Occipital lobe (tissue), 2 donors: ENCODE data around the gene GTF3C5. TPM values are rescaled to one million over a fixed set of nuclear protein-coding genes. Genes with fewer than 3 reads are reported as not detected.
"Not testable (repeated sequence)": the region's sequence is repeated elsewhere in the genome, so short reads cannot be mapped to it uniquely, and the experiment has no call there.

ENCODE experiments used
- DNase-seq: peaks from one replicate; lab custom pipeline; 2025; lab: John Stamatoyannopoulos, UW
- total RNA-seq: library from RNA; depleted of rRNA; stranded (reverse); fragments of >200 nt; gene quantifications from one replicate; pipeline ENCODE4 v1.2.3, GENCODE V29; 2014

The GTF3C5 gene
- total RNA-seq, 1 donor from 2014 or later, result 29.2 TPM

- not testable (repeated sequence) for DNase-seq
These were observed 37.6 kb downstream of the GTF3C5 start for GRCh38 chr9:133068431-133068830.

- DNase-seq, result not testable (repeated sequence)
These were observed 39.7 kb downstream of the GTF3C5 start for GRCh38 chr9:133070500-133070961.

GRCh38 chr9:133070985-133071384 is 40.2 kb downstream of the GTF3C5 start:
- DNase-seq, result not testable (repeated sequence)

- DNase-seq, result no peak
These were observed 40.8 kb downstream of the GTF3C5 start for GRCh38 chr9:133071484-133072150.

- DNase-seq, result not testable (repeated sequence)
These were observed 41.4 kb downstream of the GTF3C5 start for GRCh38 chr9:133072210-133072609.

GRCh38 chr9:133073086-133074014 is 42.6 kb downstream of the GTF3C5 start:
- DNase-seq, result no peak

GRCh38 chr9:133074111-133074651 is 43.4 kb downstream of the GTF3C5 start:
- DNase-seq, result no peak

GRCh38 chr9:133075925-133076630 is 45.3 kb downstream of the GTF3C5 start:
- no peak for DNase-seq

GRCh38 chr9:133076691-133077090 is 45.9 kb downstream of the GTF3C5 start:
- no peak for DNase-seq

GRCh38 chr9:133078486-133078885 is 47.7 kb downstream of the GTF3C5 start:
- no peak for DNase-seq

GRCh38 chr9:133080161-133080560 is 49.4 kb downstream of the GTF3C5 start:
- DNase-seq, result no peak

- DNase-seq, result not testable (repeated sequence)
These were observed 50.3 kb downstream of the GTF3C5 start for GRCh38 chr9:133080786-133081779.

- not testable (repeated sequence) for DNase-seq
These were observed 51.3 kb downstream of the GTF3C5 start for GRCh38 chr9:133081957-133082644.

GRCh38 chr9:133083688-133084087 is 52.9 kb downstream of the GTF3C5 start:
- not testable (repeated sequence) for DNase-seq

- not testable (repeated sequence) for DNase-seq
These were observed 55.5 kb downstream of the GTF3C5 start for GRCh38 chr9:133086212-133086860.

- DNase-seq, result no peak
These were observed 56.1 kb downstream of the GTF3C5 start for GRCh38 chr9:133086894-133087293.

GRCh38 chr9:133087429-133088145 is 56.8 kb downstream of the GTF3C5 start:
- DNase-seq, result no peak

GRCh38 chr9:133088146-133088750 is 57.5 kb downstream of the GTF3C5 start:
- no peak for DNase-seq
